Esophagus squamous epithelium (tissue), 5 donors: ENCODE measurements around the gene COG7. TPM values are rescaled to one million over a fixed set of nuclear protein-coding genes. Genes with fewer than 3 reads are reported as not detected.

Source experiments
- DNase-seq: peaks from one replicate; lab custom pipeline; 2025; lab: John Stamatoyannopoulos, UW
- H3K27ac ChIP-seq, 4 donors: fragments of 200-600 bp; sonication (generic); one replicate each; pipeline ENCODE4 v1.5.1; 2016 to 2019; ENCODE audit warnings: mild to moderate bottlenecking in 1 of 4
- H3K27me3 ChIP-seq, 4 donors: fragments of 200-600 bp; sonication (generic); 1 replicate in 3 of 4; 2 replicates in 1 of 4; pipeline versions ENCODE4 v1.5.1 to v1.6.0; 2017 to 2021; ENCODE audit warnings: antibody characterized with exemption in 1 of 4
- H3K36me3 ChIP-seq, 3 donors: fragments of 200-600 bp; sonication (generic); one replicate each; pipeline ENCODE4 v1.5.1; 2016 to 2019
- H3K4me1 ChIP-seq, 3 donors: fragments of 200-600 bp; sonication (generic); one replicate each; pipeline ENCODE4 v1.5.1; 2017 to 2019
- H3K4me3 ChIP-seq, 4 donors: fragments of 200-600 bp; sonication (generic); 1 replicate in 3 of 4; 2 replicates in 1 of 4; pipeline ENCODE4 v1.5.1; 2016 to 2019; ENCODE audit warnings: mild to moderate bottlenecking in 2 of 4, moderate library complexity in 1 of 4
- H3K9me3 ChIP-seq, 3 donors: fragments of 200-600 bp; sonication (generic); one replicate each; pipeline ENCODE4 v1.5.1; 2016 to 2019
- POLR2A ChIP-seq, 4 donors: fragments of 450-650 bp; IDR thresholded peaks; one replicate each; pipeline ENCODE4 v1.6.1; 2017; ENCODE audit warnings: antibody characterized with exemption in 4 of 4, mild to moderate bottlenecking in 4 of 4, moderate library complexity in 3 of 4
- WGBS, 2 donors: methylation state at CpG; one replicate each; pipeline ENCODE4 v1.1.5; 2018; 5-methylcytosine and 5-hydroxymethylcytosine counted together
- intact Hi-C: fragments of 100-400 bp; cut with DNase I; formaldehyde crosslinking; loops from one replicate; pipeline ENCODE4 v1.15.0; 2022
- small RNA-seq, 4 donors: library from RNA; depleted of rRNA; stranded (forward); fragments of <200 nt; gene quantifications; one replicate each; pipeline ENCODE3, GENCODE V24; 2016
- total RNA-seq, 4 donors: library from RNA; depleted of rRNA; stranded (reverse); fragments of >200 nt; gene quantifications; one replicate each; pipeline ENCODE4 v1.1.0, GENCODE V29; 2016
- TF ChIP-seq, protein P1 (sequence below), 6 experiments: fragments of 450-650 bp in 4 of 6; fragments of 200-600 bp in 2 of 6; sonication (generic) in 2 of 6; IDR thresholded peaks; one replicate each; pipeline ENCODE4 v1.5.1; 2016 to 2019; ENCODE audit warnings: antibody characterized with exemption in 6 of 6, mild to moderate bottlenecking in 4 of 6, moderate library complexity in 4 of 6
- donor health status: DM: yes; HTN: yes; CAD: no.

The COG7 gene
- total RNA-seq, 4 donors from 2014 or later = 10.4 to 17.6 (median 15.3) TPM

GRCh38 chr16:23345237-23345636 lies 107.8 kb downstream of the COG7 start:
- intact Hi-C loops = no loop called here
- H3K36me3 ChIP-seq = peaks cover 0 to 18% (median 0%) of the 10 kb centered on the region in 3 donors

GRCh38 chr16:23343643-23344612 lies 109.1 kb downstream of the COG7 start:
- Histone ChIP-seq H3K36me3 (peaks cover 0 to 7% (median 0%) of the 10 kb centered on the region in 3 donors), H3K27me3 (no peaks in the 10 kb centered on the region), H3K27ac (no peak overlapping the region), H3K4me1 (peaks cover 0 to 6% (median 0%) of the 10 kb centered on the region in 3 donors), H3K4me3 (no peak overlapping the region), H3K9me3 (no peaks in the 10 kb centered on the region)
- TF ChIP-seq, protein P1, sequence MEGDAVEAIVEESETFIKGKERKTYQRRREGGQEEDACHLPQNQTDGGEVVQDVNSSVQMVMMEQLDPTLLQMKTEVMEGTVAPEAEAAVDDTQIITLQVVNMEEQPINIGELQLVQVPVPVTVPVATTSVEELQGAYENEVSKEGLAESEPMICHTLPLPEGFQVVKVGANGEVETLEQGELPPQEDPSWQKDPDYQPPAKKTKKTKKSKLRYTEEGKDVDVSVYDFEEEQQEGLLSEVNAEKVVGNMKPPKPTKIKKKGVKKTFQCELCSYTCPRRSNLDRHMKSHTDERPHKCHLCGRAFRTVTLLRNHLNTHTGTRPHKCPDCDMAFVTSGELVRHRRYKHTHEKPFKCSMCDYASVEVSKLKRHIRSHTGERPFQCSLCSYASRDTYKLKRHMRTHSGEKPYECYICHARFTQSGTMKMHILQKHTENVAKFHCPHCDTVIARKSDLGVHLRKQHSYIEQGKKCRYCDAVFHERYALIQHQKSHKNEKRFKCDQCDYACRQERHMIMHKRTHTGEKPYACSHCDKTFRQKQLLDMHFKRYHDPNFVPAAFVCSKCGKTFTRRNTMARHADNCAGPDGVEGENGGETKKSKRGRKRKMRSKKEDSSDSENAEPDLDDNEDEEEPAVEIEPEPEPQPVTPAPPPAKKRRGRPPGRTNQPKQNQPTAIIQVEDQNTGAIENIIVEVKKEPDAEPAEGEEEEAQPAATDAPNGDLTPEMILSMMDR (IDR thresholded peaks at IDR 0.05) = no peak
- TF ChIP-seq POLR2A (IDR thresholded peaks at IDR 0.05) = no peak
- WGBS, 2 donors = 59 to 64% methylated on average over 5 of the region's 5 CpGs
- intact Hi-C loops = no loop called here
- DNase-seq = no peak

More at GRCh38 chr16:23345237-23345636, 107.8 kb downstream of the COG7 start:
- TF ChIP-seq POLR2A (IDR thresholded peaks at IDR 0.05) = no peak
- TF ChIP-seq, protein P1 (IDR thresholded peaks at IDR 0.05) = no peak
- DNase-seq = no peak
- no peaks in the 10 kb centered on the region for H3K9me3 ChIP-seq
- WGBS, 2 donors = 66 to 77% methylated on average over 5 of the region's 5 CpGs
- no peaks in the 10 kb centered on the region for H3K27me3 ChIP-seq
- no peak overlapping the region for H3K4me3 ChIP-seq
- H3K27ac ChIP-seq = no peak overlapping the region
- peaks cover 0 to 6% (median 0%) of the 10 kb centered on the region in 3 donors for H3K4me1 ChIP-seq

DNA sequence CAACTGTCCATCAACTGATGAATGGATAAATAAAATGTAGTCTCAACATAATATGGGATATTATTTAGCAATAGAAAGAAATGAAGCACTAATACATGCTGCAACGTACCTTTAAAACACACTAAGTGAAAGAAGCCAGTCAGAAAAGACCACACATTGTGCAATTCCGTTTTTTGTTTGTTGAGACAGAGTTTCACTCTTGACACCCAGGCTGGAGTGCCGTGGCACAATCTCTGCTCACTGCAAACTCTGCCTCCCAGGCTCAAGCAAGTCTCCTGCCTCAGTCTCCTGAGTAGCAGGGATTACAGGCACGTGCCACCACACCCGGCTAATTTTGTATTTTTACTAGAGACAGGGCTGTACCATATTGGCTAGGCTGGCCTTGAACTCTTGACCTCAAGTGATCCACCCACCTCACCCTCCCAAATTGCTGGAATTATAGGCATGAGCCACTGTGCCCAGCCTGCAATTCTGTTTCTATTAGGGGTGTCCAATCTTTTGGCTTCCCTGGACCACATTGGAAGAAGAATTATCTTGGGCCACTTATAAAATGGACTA lies 110.8 kb downstream of the COG7 start:
- Histone ChIP-seq H3K4me1 (peaks cover 0 to 6% (median 0%) of the 10 kb centered on the region in 3 donors), H3K27ac (no peak overlapping the region), H3K27me3 (no peaks in the 10 kb centered on the region), H3K4me3 (no peak overlapping the region), H3K36me3 (no peaks in the 10 kb centered on the region), H3K9me3 (no peaks in the 10 kb centered on the region)
- no peak for TF ChIP-seq POLR2A (IDR thresholded peaks at IDR 0.05)
- TF ChIP-seq, protein P1 (IDR thresholded peaks at IDR 0.05) = no peak
- WGBS, 2 donors = 58 to 65% methylated on average over 5 of the region's 5 CpGs
- no peak for DNase-seq
- intact Hi-C loops = no loop called here

DNA sequence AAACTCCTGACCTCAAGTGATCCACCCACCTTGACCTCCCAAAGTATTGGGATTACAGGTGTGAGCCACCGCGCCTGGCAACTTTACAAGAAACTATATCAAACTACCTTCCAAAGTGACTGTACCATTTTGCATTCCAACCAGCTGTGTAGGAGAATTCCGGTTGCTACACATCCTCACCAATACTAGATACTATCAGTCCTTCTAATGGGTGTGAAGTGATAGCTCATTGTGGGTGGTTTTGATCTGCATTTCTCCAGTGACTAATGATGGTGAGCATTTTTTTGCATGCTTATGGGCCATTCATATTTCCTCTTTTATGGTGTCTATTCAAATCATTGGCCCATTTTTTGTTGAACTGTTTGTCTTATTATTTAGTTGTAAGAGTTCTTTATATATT lies 113.2 kb downstream of the COG7 start:
- Histone ChIP-seq H3K4me1 (peaks cover 0 to 21% (median 7%) of the 10 kb centered on the region in 3 donors), H3K36me3 (no peaks in the 10 kb centered on the region), H3K27me3 (no peaks in the 10 kb centered on the region), H3K27ac (no peak overlapping the region), H3K9me3 (no peaks in the 10 kb centered on the region), H3K4me3 (no peak overlapping the region)
- TF ChIP-seq, protein P1 (IDR thresholded peaks at IDR 0.05) = no peak
- TF ChIP-seq POLR2A (IDR thresholded peaks at IDR 0.05) = no peak
- intact Hi-C loops = no loop called here
- DNase-seq = no peak
- 75 to 97% methylated on average over 3 of the region's 3 CpGs for WGBS, 2 donors

Small RNA genes lying within 50 kb of the gene (small RNA-seq; reads per million reads assigned to genes)
- 0 reads per million in 4 donors for gene RF00072

Other genes starting within 250 kb of the COG7 start
- 10 to 100 TPM; 24.9 to 86.8 (median 36.2) TPM for gene SCNN1B, start 150.9 kb downstream of the COG7 start, total RNA-seq
- gene GGA2, start 57.3 kb upstream of the COG7 start, total RNA-seq = 10 to 100 TPM; 19.4 to 53.8 (median 23.9) TPM
- gene EARS2, start 104.2 kb upstream of the COG7 start, total RNA-seq = 10 to 100 TPM; 15.2 to 32.7 (median 24.6) TPM
- 10 to 100 TPM; 31.9 to 53.6 (median 45.4) TPM for gene UBFD1, start 104.5 kb upstream of the COG7 start, total RNA-seq
- 100 to 1,000 TPM in 1 of 4 donors, 10 to 100 TPM in 3; 68.0 to 110 (median 83.3) TPM for gene NDUFAB1, start 143.1 kb upstream of the COG7 start, total RNA-seq
- gene PALB2, start 188.1 kb upstream of the COG7 start, total RNA-seq = 10 to 100 TPM in 3 of 4 donors, 1 to 10 TPM in 1; 9.1 to 16.0 (median 12.4) TPM
- gene DCTN5, start 188.3 kb upstream of the COG7 start, total RNA-seq = 10 to 100 TPM; 38.3 to 75.8 (median 49.2) TPM
- gene PLK1, start 225.7 kb upstream of the COG7 start, total RNA-seq = 10 to 100 TPM; 13.0 to 45.3 (median 17.7) TPM